GM12878 (cell line): Measurements from ENCODE around the gene LMAN2. TPM values are rescaled to one million over a fixed set of nuclear protein-coding genes. Genes with fewer than 3 reads are reported as not detected.

Experiments used
- CEBPZ ChIP-seq: fragments of 150-350 bp; IDR thresholded peaks from 2 replicates; pipeline ENCODE4 v1.6.1; 2016; ENCODE audit warnings: low read depth, low read length
- CHD1 ChIP-seq: IDR thresholded peaks from 2 replicates; pipeline ENCODE4 v1.6.1; 2012; ENCODE audit warnings: low read depth, low read length, improper control_type of control experiment
- CHD4 ChIP-seq: fragments of 200-600 bp; sonication (generic); IDR thresholded peaks from 2 replicates; pipeline ENCODE4 v1.6.1; 2016; ENCODE audit warnings: mild to moderate bottlenecking
- EP300 ChIP-seq, 2 experiments: fragments of 150-350 bp in 1 of 2; IDR thresholded peaks; 2 replicates each; pipeline ENCODE4 v1.6.1; 2011 to 2012; ENCODE audit warnings: low read depth in 2 of 2, low read length in 2 of 2, borderline replicate concordance in 1 of 2, improper control_type of control experiment in 1 of 2, inconsistent platforms in 1 of 2; ENCODE audit not compliant: control insufficient read depth in 1 of 2
- MTA2 ChIP-seq: fragments of 450-650 bp; IDR thresholded peaks from 2 replicates; pipeline ENCODE4 v1.6.1; 2016; ENCODE audit warnings: low read depth, mild to moderate bottlenecking, moderate library complexity
- NR2C1 ChIP-seq: fragments of 450-650 bp; IDR thresholded peaks from 2 replicates; pipeline ENCODE4 v1.6.1; 2017; ENCODE audit warnings: antibody characterized with exemption, mild to moderate bottlenecking, moderate library complexity
- RELB ChIP-seq: fragments of 450-650 bp; IDR thresholded peaks from 2 replicates; pipeline ENCODE4 v1.6.1; 2017; ENCODE audit warnings: low read depth, mild to moderate bottlenecking, moderate library complexity
- SMC3 ChIP-seq: IDR thresholded peaks from 2 replicates; pipeline ENCODE4 v1.6.1; 2011; ENCODE audit warnings: low read length, improper control_type of control experiment, borderline replicate concordance
- TCF12 ChIP-seq: IDR thresholded peaks from 2 replicates; pipeline ENCODE4 v1.6.1; 2011; ENCODE audit warnings: low read depth, mild to moderate bottlenecking, low read length
- USF1 ChIP-seq: IDR thresholded peaks from 2 replicates; pipeline ENCODE4 v1.6.1; 2011; ENCODE audit warnings: borderline replicate concordance, low read depth, mild to moderate bottlenecking, moderate library complexity, mixed read lengths, low read length; ENCODE audit not compliant: insufficient read depth; ENCODE audit errors: extremely low read length
- USF2 ChIP-seq: IDR thresholded peaks from 2 replicates; pipeline ENCODE4 v1.6.1; 2011; ENCODE audit warnings: low read depth, low read length, improper control_type of control experiment, borderline replicate concordance
- ZBTB11 ChIP-seq: fragments of 450-650 bp; formaldehyde crosslinking; IDR thresholded peaks from 2 replicates; pipeline ENCODE4 v1.5.0; 2022; ENCODE audit warnings: mild to moderate bottlenecking, missing genetic modification characterization
- ZNF384 ChIP-seq: IDR thresholded peaks from 2 replicates; pipeline ENCODE4 v1.6.1; 2012; ENCODE audit warnings: low read depth, mild to moderate bottlenecking, low read length, improper control_type of control experiment, borderline replicate concordance
- ZNF687 ChIP-seq: fragments of 450-650 bp; IDR thresholded peaks from 2 replicates; pipeline ENCODE4 v1.6.1; 2017; ENCODE audit warnings: mild to moderate bottlenecking, moderate library complexity
- polyA plus RNA-seq, 11 experiments: library from polyadenylated mRNA; depleted of rRNA in 4 of 11; unstranded in 6 of 11; stranded (reverse) in 5 of 11; fragments of >200 nt; fragmentation: Nextera tagmentation in 4 of 11; fragmentation: Illumina TruSeq in 1 of 11; extraction: Ambion mirVana in 4 of 11; extraction: Trizol in 1 of 11; gene quantifications; 1 replicate in 1 of 11; 2 replicates in 10 of 11; pipeline versions ENCODE4 v1.2.1 to v1.2.3, GENCODE V29; 2011 to 2016; ENCODE audit warnings: inconsistent platforms in 2 of 11, missing spikeins in 2 of 11, low read depth in 1 of 11
- total RNA-seq, 4 experiments: library from RNA; depleted of rRNA in 3 of 4; stranded (reverse); fragments of >200 nt in 3 of 4; fragmentation: Illumina TruSeq in 1 of 4; extraction: Trizol in 1 of 4; gene quantifications; 2 replicates each; pipeline versions ENCODE4 v1.2.1 to v1.2.3, GENCODE V29; 2013 to 2021

Gene LMAN2
- total and polyA plus RNA-seq, 10 of the 15 experiments (the other 5 are each of a cell fraction or from before 2014, with no cell fraction given): 2.4 to 264 (median 147) TPM

- TF ChIP-seq RELB (no peak), ZNF687 (no peak), ZNF384 (no peak), CHD4 (no peak), CEBPZ (no peak), USF1 (no peak), EP300 (IDR thresholded peaks at IDR 0.05; ENCODE audit: borderline replicate concordance in 1 of 2, control insufficient read depth in 1 of 2, low read depth in 2 of 2, low read length in 2 of 2) (no peak), TCF12 (no peak), NR2C1 (no peak), MTA2 (no peak), ZBTB11 (CRISPR knock-in tag) (no peak), CHD1 (no peak), SMC3 (no peak), USF2 (no peak)
- TF ChIP-seq, all 136 proteins: peak for 0
These were observed 41.3 kb upstream of the LMAN2 start (continued) for GRCh38 chr5:177392765-177393164.
